HG03342 (cell line): Measurements from ENCODE around the gene POLD4.

Source experiments
- ATAC-seq: cut with Tn5 transposase; IDR thresholded peaks from one replicate; pipeline ENCODE4 v1.9.1; 2021; ENCODE audit warnings: mild to moderate bottlenecking, moderate library complexity; ENCODE audit not compliant: unreplicated experiment

The POLD4 gene

DNA sequence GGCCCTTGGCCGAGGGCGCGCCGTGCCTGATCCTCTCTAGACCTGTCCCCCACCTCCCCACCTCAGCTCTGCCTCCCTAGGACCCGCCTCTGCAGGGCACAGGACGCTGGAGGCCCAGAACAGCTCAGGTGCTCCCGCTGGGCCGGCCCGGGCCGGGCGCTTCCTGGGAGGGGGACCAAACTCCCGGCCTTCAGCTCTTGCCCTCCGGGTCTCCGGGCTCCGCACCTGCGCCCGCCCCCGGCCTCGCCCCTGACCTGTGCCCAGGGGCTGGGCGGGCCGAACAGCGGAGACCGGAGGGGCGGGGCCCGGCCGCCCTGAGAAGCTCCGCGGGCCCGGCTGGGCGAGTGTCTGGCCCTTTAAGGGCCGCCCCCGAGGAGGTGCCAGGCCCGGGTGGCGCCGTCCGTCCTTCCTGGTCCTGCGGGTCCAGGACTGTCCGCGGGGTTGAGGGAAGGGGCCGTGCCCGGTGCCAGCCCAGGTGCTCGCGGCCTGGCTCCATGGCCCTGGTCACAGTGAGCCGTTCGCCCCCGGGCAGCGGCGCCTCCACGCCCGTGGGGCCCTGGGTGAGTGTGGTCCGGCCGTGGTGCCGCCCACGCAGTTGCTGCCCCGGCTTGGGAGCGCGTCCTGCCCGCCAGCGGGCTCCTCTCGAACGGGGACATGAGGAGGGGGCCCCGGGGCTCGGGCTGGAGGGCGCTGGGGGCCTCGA lies 50.1 kb downstream of the POLD4 start, which contains the start of gene SSH3:
Gene SSH3, plus strand, starts transcription at position 399 of the 703 bp plus-strand sequence. Its CDS starts 96 bp downstream, at position 495.
- no peak for ATAC-seq

DNA sequence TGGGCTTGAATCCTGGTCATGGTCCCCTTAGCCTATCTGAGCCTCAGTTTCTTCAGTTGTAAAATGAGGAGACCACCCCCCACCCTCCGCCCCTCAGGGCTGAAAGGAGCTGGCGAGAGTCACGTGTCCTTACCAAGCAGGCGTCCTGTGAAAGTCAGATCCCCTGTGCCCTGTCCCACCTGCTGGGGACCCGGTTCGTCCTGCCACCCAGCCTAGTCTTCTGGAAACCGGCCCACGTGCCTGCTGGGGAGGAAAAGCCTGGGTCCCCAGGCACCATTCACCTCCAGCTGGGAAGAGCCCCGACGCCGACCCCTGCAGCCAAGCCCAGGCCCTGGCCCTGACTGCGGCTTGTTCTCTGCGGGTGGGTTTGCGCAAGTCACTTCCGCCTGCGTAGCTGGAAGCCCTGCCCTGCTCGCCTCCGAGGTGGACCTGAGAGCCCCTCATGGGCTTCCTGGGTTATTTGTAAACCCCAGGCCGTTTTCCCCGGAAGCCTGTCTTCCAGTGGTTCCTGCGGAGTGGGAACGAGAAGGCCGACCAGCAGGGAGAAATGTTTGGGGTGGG lies 50.7 kb downstream of the POLD4 start:
- ATAC-seq, result no peak

DNA sequence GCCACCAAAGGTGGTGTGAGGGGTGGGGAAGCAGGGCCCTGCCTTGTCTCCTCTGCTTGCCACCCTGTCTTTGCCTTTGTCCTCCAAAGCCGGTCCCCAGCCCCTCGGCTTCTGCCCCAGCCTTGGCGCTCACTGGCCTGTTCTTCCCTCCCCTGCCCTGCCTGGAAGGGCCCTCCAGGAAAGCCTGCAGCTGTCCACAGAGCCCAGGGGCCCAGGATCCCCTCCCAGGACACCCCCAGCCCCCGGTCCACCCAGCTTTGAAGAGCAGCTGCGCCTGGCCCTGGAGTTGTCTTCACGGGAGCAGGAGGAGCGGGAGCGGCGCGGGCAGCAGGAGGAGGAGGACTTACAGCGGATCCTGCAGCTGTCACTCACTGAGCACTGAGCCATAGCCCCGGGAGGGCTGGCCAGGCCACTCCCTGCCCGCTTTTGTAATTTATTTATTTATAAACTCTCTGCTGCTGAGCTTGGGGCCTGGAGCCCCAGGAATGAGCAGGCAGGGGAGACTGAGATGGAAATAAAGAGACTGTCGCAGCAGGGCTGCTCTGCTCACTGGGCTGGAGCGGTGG lies 51.3 kb downstream of the POLD4 start:
- no peak for ATAC-seq

DNA sequence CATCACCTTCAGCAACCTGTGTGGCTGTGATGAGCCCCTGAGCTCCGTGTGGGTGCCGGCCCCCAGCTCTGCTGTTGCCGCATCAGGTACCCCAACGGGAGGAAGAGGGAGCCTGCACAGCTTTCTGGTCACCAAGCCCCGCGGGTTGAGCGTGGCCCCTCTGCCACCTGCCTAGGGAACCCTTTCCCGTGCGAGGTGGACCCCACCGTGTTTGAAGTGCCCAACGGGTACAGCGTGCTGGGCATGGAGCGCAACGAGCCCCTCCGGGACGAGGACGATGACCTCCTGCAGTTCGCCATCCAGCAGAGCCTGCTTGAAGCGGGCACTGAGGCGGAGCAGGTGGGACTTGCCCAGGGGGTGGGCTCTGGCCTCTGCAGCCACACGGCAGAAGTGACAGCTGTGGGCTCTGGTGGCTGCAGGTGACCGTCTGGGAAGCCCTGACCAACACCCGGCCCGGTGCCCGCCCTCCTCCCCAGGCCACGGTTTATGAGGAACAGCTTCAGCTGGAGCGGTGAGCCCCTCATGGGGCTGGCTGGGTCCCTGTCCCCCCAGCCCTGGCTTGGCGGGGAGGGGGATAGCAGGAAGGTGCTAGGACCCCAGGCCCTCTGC lies 51.9 kb downstream of the POLD4 start:
- no peak for ATAC-seq
